Mucosa of descending colon (tissue), 3 donors: ENCODE measurements around the gene OR2A25. TPM values are rescaled to one million over a fixed set of nuclear protein-coding genes. Genes with fewer than 3 reads are reported as not detected.

Experiments
- ATAC-seq: fragments of 200-7000 bp; cut with Tn5 transposase; one replicate; pipeline ENCODE4 v1.9.1; 2020; ENCODE audit warnings: mild to moderate bottlenecking, moderate library complexity
- DNase-seq, 3 donors: peaks; one replicate each; pipeline ENCODE4 v3.0.0-alpha.2; 2020
- H3K36me3 ChIP-seq: fragments of 200-600 bp; one replicate; pipeline ENCODE4 v1.8.0; 2021; ENCODE audit warnings: low read depth, mild to moderate bottlenecking
- H3K4me1 ChIP-seq: fragments of 200-600 bp; one replicate; pipeline ENCODE4 v1.8.0; 2021; ENCODE audit warnings: low read depth, mild to moderate bottlenecking
- H3K4me3 ChIP-seq: fragments of 200-600 bp; one replicate; pipeline ENCODE4 v1.8.0; 2021; ENCODE audit warnings: mild to moderate bottlenecking
- H3K9me3 ChIP-seq: fragments of 200-600 bp; one replicate; pipeline ENCODE4 v1.8.0; 2021; ENCODE audit warnings: mild to moderate bottlenecking
- CTCF ChIP-seq: fragments of 200-600 bp; IDR thresholded peaks from one replicate; pipeline ENCODE4 v1.8.0; 2022; ENCODE audit warnings: antibody characterized with exemption, mild to moderate bottlenecking
- intact Hi-C, 2 donors: fragments of 100-400 bp; cut with DNase I in 1 of 2; cut with micrococcal nuclease in 1 of 2; formaldehyde crosslinking; loops; one replicate each; pipeline versions ENCODE4 v1.11.0 to v1.11.1; 2022; cut with DNase I, micrococcal nuclease
- total RNA-seq, 3 donors: library from RNA; stranded (reverse); fragmentation: NEBNext Ultra II Directional in 2 of 3; extraction: Animal tissue kit (Norgen Biotek cat#: 25700) in 2 of 3; gene quantifications; one replicate each; pipeline versions ENCODE4 v1.2.1 to v1.2.4, GENCODE V29; 2021 to 2023
- donor health status: DM: no; HTN: no; CAD: no; lungs with moderate emphysema.
- donor health status: DM: no; HTN: no; CAD: no.
- donor health status: DM: no; HTN: yes; CAD: no.

OR2A25 gene
- total RNA-seq, 3 donors from 2014 or later, result not detected

DNA sequence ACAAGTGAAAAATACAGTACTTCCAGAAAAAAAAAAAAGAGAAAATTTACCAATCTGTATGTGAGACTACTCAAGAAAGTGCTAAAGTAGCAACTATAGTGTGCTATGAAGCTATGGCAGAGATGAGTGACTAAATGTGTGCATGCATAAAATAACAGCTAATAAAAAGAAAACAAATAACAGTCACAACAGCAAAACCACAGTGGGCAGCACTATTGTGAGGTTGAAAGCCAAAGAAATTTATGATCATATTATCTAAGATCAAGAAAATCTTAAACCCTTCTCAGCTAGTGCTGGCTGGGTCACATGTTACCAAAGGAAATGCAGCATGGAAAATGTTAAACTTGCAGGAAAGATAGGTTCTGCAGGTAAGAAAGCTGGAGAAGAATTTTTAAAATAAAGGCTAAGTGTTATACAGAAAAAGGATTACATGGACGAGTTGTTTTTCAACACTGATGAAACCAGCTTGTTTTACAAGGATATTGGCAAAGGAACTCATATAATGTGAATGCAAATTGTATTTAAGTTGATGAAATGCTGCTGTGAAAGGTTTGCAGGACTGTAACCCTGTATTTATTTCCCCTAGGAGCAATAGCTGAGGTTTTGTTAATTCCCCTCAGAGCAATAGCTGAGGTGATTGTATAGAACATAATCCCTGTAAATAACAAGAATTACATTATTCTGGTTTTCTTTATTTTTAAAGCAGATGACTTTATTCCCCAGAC is 36.5 kb upstream of the OR2A25 start:
- no peak for DNase-seq
- intact Hi-C loops, result no loop called here
- Histone ChIP-seq H3K36me3 (no peaks in the 10 kb centered on the region), H3K4me3 (no peak overlapping the region), H3K4me1 (no peaks in the 10 kb centered on the region), H3K9me3 (no peaks in the 10 kb centered on the region)
- TF ChIP-seq CTCF, result no peak
- no peak for ATAC-seq

- Histone ChIP-seq H3K36me3 (no peaks in the 10 kb centered on the region), H3K9me3 (no peaks in the 10 kb centered on the region), H3K4me3 (no peak overlapping the region), H3K4me1 (no peaks in the 10 kb centered on the region)
- DNase-seq (no peak), ATAC-seq (no peak)
- TF ChIP-seq CTCF, result no peak
- intact Hi-C loops, result loop anchor here in 1 of 2 donors (5.0 kb wide), 1 partner anchor 1287 kb away; no protein-coding TSS in a partner anchor
These were observed 34.2 kb upstream of the OR2A25 start for GRCh38 chr7:144035385-144035784.

DNA sequence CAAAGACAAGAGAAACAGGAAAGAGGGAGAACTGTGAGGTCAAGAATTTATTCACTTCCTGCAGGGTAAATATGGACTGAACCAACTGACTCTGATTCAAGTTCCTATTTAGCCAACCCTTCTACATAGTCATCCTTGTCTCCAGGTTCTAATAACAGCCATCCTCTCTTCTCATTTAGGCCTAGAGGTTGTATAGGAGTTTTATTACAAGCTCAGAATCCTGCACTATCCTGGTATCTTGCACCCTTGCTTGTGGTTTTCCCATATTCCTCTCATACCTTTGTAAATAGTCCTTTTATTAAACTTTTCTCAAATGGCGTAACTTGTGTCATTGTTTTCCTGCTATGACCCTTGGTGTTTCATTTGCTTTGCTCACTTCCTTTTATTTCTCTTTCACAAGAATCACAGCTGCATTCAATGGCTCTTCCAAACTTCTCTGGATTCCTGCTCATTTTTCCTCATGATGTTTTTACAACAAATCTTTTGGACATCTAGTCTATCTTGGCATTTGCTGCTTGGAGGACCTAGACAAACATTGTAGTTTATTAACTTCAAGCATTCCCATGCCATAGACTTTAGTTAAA is 33.2 kb upstream of the OR2A25 start:
- ATAC-seq, result no peak
- no peak overlapping the region for H3K4me3 ChIP-seq

DNA sequence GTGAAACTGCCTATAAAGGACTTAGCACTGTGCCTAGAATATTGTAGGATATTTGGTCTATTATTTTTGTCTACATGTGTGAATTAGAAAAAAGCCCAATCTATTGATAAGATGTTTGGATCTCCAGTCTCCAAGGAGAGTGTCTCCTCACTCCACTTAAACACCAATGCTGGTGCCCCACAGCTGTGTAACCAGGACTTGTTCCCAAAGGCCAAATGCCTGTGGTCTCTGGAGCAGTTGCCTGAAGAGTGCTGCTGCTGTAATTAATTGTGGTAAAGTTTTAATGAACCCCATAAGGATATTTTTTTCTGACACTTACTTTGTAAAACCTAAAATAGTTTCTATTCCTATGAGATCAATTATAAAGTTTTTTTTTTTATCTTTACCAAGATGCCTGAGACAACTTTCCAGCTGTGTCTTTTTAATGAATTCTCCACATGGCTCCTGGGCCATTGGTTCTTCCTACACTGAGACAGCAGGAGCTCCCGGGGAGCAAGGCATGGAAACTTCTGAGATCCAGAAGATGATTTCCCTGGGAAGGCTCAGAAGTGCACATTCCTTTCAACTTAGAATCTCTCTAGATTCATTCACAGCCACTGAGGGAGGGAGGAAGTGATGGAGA is 32.1 kb upstream of the OR2A25 start:
- no peak overlapping the region for H3K4me3 ChIP-seq
- TF ChIP-seq CTCF, result no peak
- no peak for ATAC-seq
- no peaks in the 10 kb centered on the region for H3K9me3 ChIP-seq
- no peak for DNase-seq
- no peaks in the 10 kb centered on the region for H3K4me1 ChIP-seq
- intact Hi-C loops, result loop anchor here in 1 of 2 donors (5.0 kb wide), 1 partner anchor 1285 kb away; no protein-coding TSS in a partner anchor
- H3K36me3 ChIP-seq, result no peaks in the 10 kb centered on the region

More for the DNA sequence above, 33.2 kb upstream of the OR2A25 start:
- H3K36me3 ChIP-seq, result no peaks in the 10 kb centered on the region
- no peaks in the 10 kb centered on the region for H3K4me1 ChIP-seq
- TF ChIP-seq CTCF, result no peak
- DNase-seq, result no peak
- intact Hi-C loops, result loop anchor here in 1 of 2 donors (5.0 kb wide), 1 partner anchor 1286 kb away; no protein-coding TSS in a partner anchor
- H3K9me3 ChIP-seq, result no peaks in the 10 kb centered on the region

GRCh38 chr7:144038887-144039286 is 30.7 kb upstream of the OR2A25 start:
- intact Hi-C loops, result loop anchor here in 1 of 2 donors (5.0 kb wide), 1 partner anchor 1283 kb away; no protein-coding TSS in a partner anchor
- no peak for DNase-seq
- no peak for TF ChIP-seq CTCF
- Histone ChIP-seq H3K36me3 (no peaks in the 10 kb centered on the region), H3K9me3 (no peaks in the 10 kb centered on the region), H3K4me3 (no peak overlapping the region), H3K4me1 (no peaks in the 10 kb centered on the region)
- no peak for ATAC-seq
